HL-60 (cell line): ENCODE data around the gene ZNF226.
"Not testable (repeated sequence)": the region's sequence is repeated elsewhere in the genome, so short reads cannot be mapped to it uniquely, and the experiment has no call there.

Source experiments
- DNase-seq, 2 experiments: peaks; one replicate each; pipeline ENCODE4 v3.0.0-alpha.2; 2010 to 2020; ENCODE audit warnings: low read depth in 1 of 2, low spot score in 1 of 2
- H3K27ac ChIP-seq: fragments of 250-450 bp; sonication (Bioruptor Pico); replicated peaks from 2 replicates; pipeline ENCODE4 v1.5.1; 2020; ENCODE audit warnings: mild to moderate bottlenecking, moderate library complexity
- H3K27me3 ChIP-seq: fragments of 250-450 bp; sonication (Bioruptor Pico); 2 replicates; pipeline ENCODE4 v1.5.1; 2021; ENCODE audit warnings: mild to moderate bottlenecking, moderate library complexity; ENCODE audit not compliant: insufficient read depth, poor library complexity, severe bottlenecking
- H3K4me3 ChIP-seq: replicated peaks from 2 replicates; pipeline ENCODE4 v1.5.1; 2011; ENCODE audit warnings: mild to moderate bottlenecking, control low read depth, low read length; ENCODE audit not compliant: insufficient read depth
- CTCF ChIP-seq: IDR thresholded peaks from one replicate; pipeline ENCODE4 v1.5.1; 2011; ENCODE audit warnings: low read length, control low read depth, inconsistent platforms; ENCODE audit not compliant: insufficient read depth
- GABPA ChIP-seq: IDR thresholded peaks from 2 replicates; pipeline ENCODE4 v1.6.1; 2012; ENCODE audit warnings: low read depth
- POLR2AphosphoS5 ChIP-seq: IDR thresholded peaks from 2 replicates; pipeline ENCODE4 v1.6.1; 2012; ENCODE audit warnings: low read depth
- REST ChIP-seq: IDR thresholded peaks from 2 replicates; pipeline ENCODE4 v1.6.1; 2012; ENCODE audit warnings: low read depth; ENCODE audit not compliant: insufficient replicate concordance
- SPI1 ChIP-seq: IDR thresholded peaks from 2 replicates; pipeline ENCODE4 v1.6.1; 2012; ENCODE audit warnings: low read depth, mild to moderate bottlenecking, borderline replicate concordance

ZNF226 gene

GRCh38 chr19:44212866-44213346 lies 48.0 kb downstream of the ZNF226 start:
- Histone ChIP-seq H3K27me3 (no peaks in the 10 kb centered on the region), H3K27ac (peak overlapping the region; percentile 79), H3K4me3 (peak overlapping the region; percentile 91)
- no peak for DNase-seq
- TF ChIP-seq CTCF (no peak), GABPA (no peak), POLR2AphosphoS5 (no peak; the same call in 1 of the 2 replicates), SPI1 (no peak), REST (no peak)

GRCh38 chr19:44219926-44220325 lies 55.0 kb downstream of the ZNF226 start:
- not testable (repeated sequence) for H3K4me3 ChIP-seq, H3K27ac ChIP-seq, H3K27me3 ChIP-seq, DNase-seq

GRCh38 chr19:44220761-44221160 lies 55.9 kb downstream of the ZNF226 start:
- H3K27me3 ChIP-seq, H3K4me3 ChIP-seq, H3K27ac ChIP-seq, DNase-seq: not testable (repeated sequence)

GRCh38 chr19:44221291-44221690 lies 56.4 kb downstream of the ZNF226 start:
- H3K27ac ChIP-seq, H3K27me3 ChIP-seq, DNase-seq, H3K4me3 ChIP-seq: not testable (repeated sequence)
